Colonic mucosa (tissue), 4 donors: ENCODE data around the gene SHB. TPM values are rescaled to one million over a fixed set of nuclear protein-coding genes. Genes with fewer than 3 reads are reported as not detected.

Experiments used
- DNase-seq: peaks from one replicate; pipeline ENCODE4 v3.0.0-alpha.2; 2020
- H3K27ac ChIP-seq: fragments of 200-600 bp; one replicate; pipeline ENCODE4 v1.8.0; 2021
- H3K27me3 ChIP-seq: fragments of 200-600 bp; one replicate; pipeline ENCODE4 v1.8.0; 2021
- H3K36me3 ChIP-seq: fragments of 200-600 bp; one replicate; pipeline ENCODE4 v1.8.0; 2021
- H3K4me1 ChIP-seq: fragments of 200-600 bp; one replicate; pipeline ENCODE4 v1.8.0; 2021; ENCODE audit warnings: mild to moderate bottlenecking
- H3K4me3 ChIP-seq: fragments of 200-600 bp; one replicate; pipeline ENCODE4 v1.8.0; 2021
- H3K9ac ChIP-seq, 2 donors: one replicate each; pipeline ENCODE4 v1.7.0; 2013; ENCODE audit warnings: control low read depth in 2 of 2, low read depth in 2 of 2, low read length in 2 of 2
- H3K9me3 ChIP-seq: fragments of 200-600 bp; one replicate; pipeline ENCODE4 v1.8.0; 2021
- CTCF ChIP-seq: fragments of 200-600 bp; IDR thresholded peaks from one replicate; pipeline ENCODE4 v1.8.0; 2022; ENCODE audit warnings: antibody characterized with exemption, mild to moderate bottlenecking
- intact Hi-C: fragments of 100-400 bp; cut with DNase I; formaldehyde crosslinking; loops from one replicate; pipeline ENCODE4 v1.14.1; 2022
- total RNA-seq, 2 donors: library from RNA; stranded (reverse); fragmentation: NEBNext Ultra II Directional in 1 of 2; extraction: Animal tissue kit (Norgen Biotek cat#: 25700) in 1 of 2; gene quantifications; one replicate each; pipeline ENCODE4 v1.2.1, GENCODE V29; 2021
- donor health status: healthy.
- donor health status: DM: no; HTN: no; CAD: no.
- donor health status: DM: no; HTN: no; CAD: no.

Gene SHB
- total RNA-seq, 2 donors from 2014 or later, result 17.4 to 24.0 TPM

GRCh38 chr9:37935096-37935495, 133.9 kb downstream of the SHB start:
- intact Hi-C loops, result no loop called here
- no peaks in the 10 kb centered on the region for H3K4me1 ChIP-seq
- H3K4me3 ChIP-seq, result no peak overlapping the region
- no peak overlapping the region for H3K9ac ChIP-seq
- no peak for DNase-seq
- no peaks in the 10 kb centered on the region for H3K36me3 ChIP-seq
- no peaks in the 10 kb centered on the region for H3K9me3 ChIP-seq
- no peak for TF ChIP-seq CTCF
- no peak overlapping the region for H3K27ac ChIP-seq
- H3K27me3 ChIP-seq, result no peaks in the 10 kb centered on the region

DNA sequence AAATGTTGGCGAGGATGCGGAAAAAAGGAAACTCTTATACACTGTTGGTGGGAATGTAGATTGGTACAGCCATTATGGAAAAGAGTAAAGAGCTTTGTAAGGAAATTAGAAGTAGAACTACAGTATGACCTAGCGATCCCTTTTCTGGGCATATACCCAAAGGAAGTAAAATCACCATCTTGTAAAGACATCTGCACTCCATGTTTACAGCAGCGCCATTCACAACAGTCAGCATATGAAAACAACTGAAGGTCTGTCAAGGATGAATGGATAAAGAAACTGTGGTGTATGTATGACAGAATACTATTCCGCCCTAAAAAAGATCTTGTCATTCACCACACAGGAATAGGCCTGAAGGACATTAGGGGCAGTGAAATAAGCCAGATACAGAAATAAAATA, 137.4 kb downstream of the SHB start:
- Histone ChIP-seq H3K36me3 (no peaks in the 10 kb centered on the region), H3K9me3 (no peaks in the 10 kb centered on the region), H3K4me1 (no peaks in the 10 kb centered on the region), H3K9ac (no peak overlapping the region), H3K27me3 (no peaks in the 10 kb centered on the region), H3K4me3 (no peak overlapping the region), H3K27ac (no peak overlapping the region)
- TF ChIP-seq CTCF, result no peak
- no peak for DNase-seq
- intact Hi-C loops, result no loop called here

GRCh38 chr9:37929441-37929895, 139.6 kb downstream of the SHB start:
- Histone ChIP-seq H3K4me3 (no peak overlapping the region), H3K27me3 (no peaks in the 10 kb centered on the region), H3K27ac (no peak overlapping the region), H3K9ac (no peak overlapping the region), H3K9me3 (no peaks in the 10 kb centered on the region), H3K4me1 (no peaks in the 10 kb centered on the region), H3K36me3 (no peaks in the 10 kb centered on the region)
- DNase-seq, result no peak
- intact Hi-C loops, result no loop called here
- TF ChIP-seq CTCF, result no peak

- Histone ChIP-seq H3K36me3 (no peaks in the 10 kb centered on the region), H3K27ac (no peak overlapping the region), H3K9ac (no peak overlapping the region), H3K9me3 (no peaks in the 10 kb centered on the region), H3K4me3 (no peak overlapping the region), H3K4me1 (no peaks in the 10 kb centered on the region), H3K27me3 (no peaks in the 10 kb centered on the region)
- DNase-seq, result no peak
- intact Hi-C loops, result no loop called here
- no peak for TF ChIP-seq CTCF
Observed at GRCh38 chr9:37928552-37929430, 140.2 kb downstream of the SHB start.

GRCh38 chr9:37927601-37928551, 141.2 kb downstream of the SHB start:
- no peak for TF ChIP-seq CTCF
- Histone ChIP-seq H3K4me1 (no peaks in the 10 kb centered on the region), H3K36me3 (no peaks in the 10 kb centered on the region), H3K4me3 (no peak overlapping the region), H3K27ac (no peak overlapping the region), H3K27me3 (no peaks in the 10 kb centered on the region), H3K9ac (no peak overlapping the region), H3K9me3 (no peaks in the 10 kb centered on the region)
- intact Hi-C loops, result no loop called here
- DNase-seq, result no peak
